Skeletal muscle satellite cell (primary cell): ENCODE measurements around the gene DERL3.

ENCODE experiments used
- H3K27me3 ChIP-seq: 2 replicates; pipeline ENCODE4 v1.7.0; 2013; ENCODE audit warnings: low read length; ENCODE audit not compliant: control insufficient read depth, insufficient read depth
- H3K36me3 ChIP-seq: 2 replicates; pipeline ENCODE4 v1.7.0; 2013; ENCODE audit warnings: mild to moderate bottlenecking, control low read depth, low read length; ENCODE audit not compliant: insufficient read depth
- H3K4me1 ChIP-seq: 2 replicates; pipeline ENCODE4 v1.7.0; 2013; ENCODE audit warnings: low read length; ENCODE audit not compliant: control insufficient read depth, insufficient read depth
- H3K4me2 ChIP-seq: 2 replicates; pipeline ENCODE4 v1.7.0; 2013; ENCODE audit warnings: mild to moderate bottlenecking, low read length
- H3K4me3 ChIP-seq: 2 replicates; pipeline ENCODE4 v1.7.0; 2013; ENCODE audit warnings: low read length
- H3K9ac ChIP-seq: 2 replicates; pipeline ENCODE4 v1.7.0; 2013; ENCODE audit warnings: mild to moderate bottlenecking, low read depth, low read length, moderate library complexity
- H3K9me3 ChIP-seq: replicated peaks from 2 replicates; pipeline ENCODE4 v1.7.0; 2013; ENCODE audit warnings: mild to moderate bottlenecking, control low read depth, low read length

Gene DERL3

GRCh38 chr22:23845265-23846080 is 6.7 kb upstream of the DERL3 start:
- no peaks in the 10 kb centered on the region for H3K27me3 ChIP-seq
- H3K9me3 ChIP-seq, result no peaks in the 10 kb centered on the region
- H3K4me1 ChIP-seq, result peaks cover 34% of the 10 kb centered on the region
- no peak overlapping the region for H3K4me3 ChIP-seq
- H3K36me3 ChIP-seq, result no peaks in the 10 kb centered on the region
- H3K4me2 ChIP-seq, result no peak overlapping the region
- peak overlapping the region; percentile 11 for H3K9ac ChIP-seq

- no peaks in the 10 kb centered on the region for H3K27me3 ChIP-seq
- H3K4me3 ChIP-seq, result no peak overlapping the region
- no peaks in the 10 kb centered on the region for H3K9me3 ChIP-seq
- H3K4me1 ChIP-seq, result peaks cover 35% of the 10 kb centered on the region
- H3K4me2 ChIP-seq, result no peak overlapping the region
- no peaks in the 10 kb centered on the region for H3K36me3 ChIP-seq
- no peak overlapping the region for H3K9ac ChIP-seq
Measured at GRCh38 chr22:23844739-23845202, 6.0 kb upstream of the DERL3 start.

DNA sequence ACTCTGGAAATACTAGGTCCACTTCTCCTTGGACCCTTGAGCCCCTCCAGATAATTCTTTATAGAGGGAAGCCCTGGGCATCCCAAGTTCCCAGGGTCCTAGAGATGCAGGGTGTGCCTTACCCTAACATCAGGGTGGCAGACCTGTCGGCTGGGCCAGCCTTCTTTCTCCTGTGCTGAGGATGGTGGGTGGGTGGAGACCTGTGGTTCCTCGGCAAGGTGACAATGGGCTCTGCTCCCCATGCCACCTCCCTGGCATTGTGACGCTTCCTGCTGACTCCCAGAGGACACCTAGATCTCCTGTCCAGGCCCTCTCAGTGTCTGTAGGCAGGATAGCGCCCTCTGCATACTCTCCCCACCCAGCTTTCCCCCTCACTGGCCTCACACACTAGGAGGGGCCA is 3.8 kb upstream of the DERL3 start:
- H3K9ac ChIP-seq, result no peak overlapping the region
- peaks cover 5% of the 10 kb centered on the region for H3K36me3 ChIP-seq
- H3K27me3 ChIP-seq, result no peaks in the 10 kb centered on the region
- H3K4me1 ChIP-seq, result peaks cover 41% of the 10 kb centered on the region
- no peaks in the 10 kb centered on the region for H3K9me3 ChIP-seq
- H3K4me2 ChIP-seq, result no peak overlapping the region
- H3K4me3 ChIP-seq, result no peak overlapping the region

DNA sequence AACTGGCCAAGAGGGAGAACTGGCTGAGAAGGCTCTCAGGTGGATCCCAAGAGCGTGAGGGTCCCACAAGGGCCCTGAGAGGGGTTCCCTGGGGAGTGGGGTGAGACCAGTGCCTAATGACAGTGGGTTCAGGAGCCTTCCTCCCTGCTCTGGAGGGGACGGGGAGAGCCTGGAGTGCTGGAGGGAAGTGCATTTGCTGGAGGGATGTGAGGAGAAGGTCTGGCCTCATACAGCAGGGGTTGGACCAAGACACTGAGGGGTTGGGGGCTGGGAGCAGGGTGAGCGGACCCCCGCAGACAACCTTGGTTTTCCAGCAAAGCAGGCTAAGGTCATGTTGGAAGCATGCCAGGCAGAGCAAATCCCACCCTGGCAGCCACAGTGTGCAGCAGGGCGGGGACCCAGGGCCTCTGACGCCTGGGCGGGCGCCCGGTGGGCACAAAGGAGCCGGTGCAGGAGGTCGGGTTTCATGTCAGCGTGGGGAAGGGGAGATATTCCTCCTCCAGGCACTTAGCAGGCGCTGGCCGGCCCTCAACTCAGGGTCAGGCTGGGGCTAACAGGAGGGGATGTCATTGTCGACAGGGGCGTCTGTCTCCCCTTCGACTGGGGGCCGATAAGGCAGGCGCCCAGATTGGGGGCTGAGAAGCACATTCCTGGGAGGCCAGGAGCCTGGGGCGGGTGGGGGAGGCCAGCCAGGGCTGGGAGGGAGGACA is 3.1 kb upstream of the DERL3 start:
- H3K9me3 ChIP-seq, result no peaks in the 10 kb centered on the region
- H3K36me3 ChIP-seq, result peaks cover 10% of the 10 kb centered on the region
- no peaks in the 10 kb centered on the region for H3K27me3 ChIP-seq
- H3K4me2 ChIP-seq, result no peak overlapping the region
- H3K4me1 ChIP-seq, result peaks cover 38% of the 10 kb centered on the region
- no peak overlapping the region for H3K9ac ChIP-seq
- H3K4me3 ChIP-seq, result no peak overlapping the region

- H3K9ac ChIP-seq, result no peak overlapping the region
- H3K4me3 ChIP-seq, result no peak overlapping the region
- H3K4me2 ChIP-seq, result no peak overlapping the region
- peaks cover 32% of the 10 kb centered on the region for H3K4me1 ChIP-seq
- no peaks in the 10 kb centered on the region for H3K9me3 ChIP-seq
- no peaks in the 10 kb centered on the region for H3K27me3 ChIP-seq
- peaks cover 13% of the 10 kb centered on the region for H3K36me3 ChIP-seq
Measured at GRCh38 chr22:23841292-23841691, 2.5 kb upstream of the DERL3 start.

GRCh38 chr22:23840026-23840425 is 1.2 kb upstream of the DERL3 start:
- no peak overlapping the region for H3K4me3 ChIP-seq
- peaks cover 23% of the 10 kb centered on the region for H3K4me1 ChIP-seq

DNA sequence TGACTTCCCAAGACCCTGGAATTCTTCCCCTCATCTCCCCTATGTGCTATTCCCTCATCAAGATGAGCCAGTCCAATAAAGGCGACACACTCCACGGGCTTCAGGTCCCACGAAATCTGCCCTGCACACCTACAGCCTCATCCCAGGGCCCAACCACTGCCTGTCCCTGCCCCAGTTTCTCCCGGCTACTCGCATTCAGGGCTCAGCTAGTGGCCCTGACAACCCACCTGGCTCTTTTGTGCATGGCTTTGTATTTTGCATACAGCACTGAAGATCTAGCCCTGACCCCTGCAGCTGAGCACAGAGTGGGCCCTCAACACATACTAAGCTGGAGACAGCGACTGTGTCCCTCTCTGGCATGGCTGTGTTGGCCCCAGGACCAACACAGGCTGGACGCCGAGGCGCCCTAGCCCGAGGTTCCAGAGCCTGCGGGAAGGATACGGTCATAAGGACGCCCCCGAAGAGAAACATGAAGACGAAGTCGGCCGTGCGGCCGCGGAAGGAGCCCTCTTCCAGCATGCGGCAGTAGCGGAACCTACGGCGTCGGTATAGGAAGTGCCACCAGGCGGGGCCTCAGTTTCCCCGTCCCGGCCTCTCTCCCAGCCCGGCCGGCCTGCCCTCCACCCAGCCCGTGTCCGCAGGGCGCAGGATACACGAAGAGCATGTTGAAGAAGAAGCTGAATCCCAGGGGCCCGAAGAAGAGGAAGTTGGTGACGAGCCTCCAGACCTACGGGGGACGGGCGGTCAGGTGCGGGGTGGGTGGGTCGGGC is 710 bp downstream of the DERL3 start:
- Histone ChIP-seq H3K36me3 (peaks cover 42% of the 10 kb centered on the region), H3K4me1 (peaks cover 15% of the 10 kb centered on the region), H3K27me3 (no peaks in the 10 kb centered on the region), H3K4me2 (peak overlapping the region; percentile 81), H3K4me3 (no peak overlapping the region), H3K9ac (no peak overlapping the region), H3K9me3 (no peaks in the 10 kb centered on the region)

More at GRCh38 chr22:23840026-23840425, 1.2 kb upstream of the DERL3 start:
- Histone ChIP-seq H3K4me2 (no peak overlapping the region), H3K27me3 (no peaks in the 10 kb centered on the region), H3K9ac (no peak overlapping the region), H3K36me3 (peaks cover 25% of the 10 kb centered on the region), H3K9me3 (no peaks in the 10 kb centered on the region)

DNA sequence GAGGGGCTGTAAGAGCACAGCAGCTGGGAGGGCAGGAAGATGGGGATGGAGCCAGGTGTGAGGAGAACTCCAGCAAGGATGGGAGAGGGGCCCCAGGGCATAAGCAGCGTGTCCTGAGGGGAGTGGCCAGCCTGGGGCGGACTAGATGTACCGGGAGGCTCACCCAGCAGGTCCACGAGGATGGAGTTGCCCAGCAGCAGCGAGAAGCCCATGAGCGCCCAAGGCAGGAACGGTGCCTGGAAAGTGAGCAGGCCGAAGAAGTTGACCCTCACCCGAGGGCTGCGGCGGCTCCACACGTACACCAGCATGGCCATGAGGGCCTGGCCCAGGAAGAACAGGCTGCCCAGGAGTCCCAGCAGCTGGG is 1.3 kb downstream of the DERL3 start:
- no peak overlapping the region for H3K4me2 ChIP-seq
- H3K36me3 ChIP-seq, result peaks cover 48% of the 10 kb centered on the region
- H3K4me1 ChIP-seq, result peaks cover 15% of the 10 kb centered on the region
- no peaks in the 10 kb centered on the region for H3K9me3 ChIP-seq
- H3K27me3 ChIP-seq, result no peaks in the 10 kb centered on the region
- H3K4me3 ChIP-seq, result no peak overlapping the region
- no peak overlapping the region for H3K9ac ChIP-seq

DNA sequence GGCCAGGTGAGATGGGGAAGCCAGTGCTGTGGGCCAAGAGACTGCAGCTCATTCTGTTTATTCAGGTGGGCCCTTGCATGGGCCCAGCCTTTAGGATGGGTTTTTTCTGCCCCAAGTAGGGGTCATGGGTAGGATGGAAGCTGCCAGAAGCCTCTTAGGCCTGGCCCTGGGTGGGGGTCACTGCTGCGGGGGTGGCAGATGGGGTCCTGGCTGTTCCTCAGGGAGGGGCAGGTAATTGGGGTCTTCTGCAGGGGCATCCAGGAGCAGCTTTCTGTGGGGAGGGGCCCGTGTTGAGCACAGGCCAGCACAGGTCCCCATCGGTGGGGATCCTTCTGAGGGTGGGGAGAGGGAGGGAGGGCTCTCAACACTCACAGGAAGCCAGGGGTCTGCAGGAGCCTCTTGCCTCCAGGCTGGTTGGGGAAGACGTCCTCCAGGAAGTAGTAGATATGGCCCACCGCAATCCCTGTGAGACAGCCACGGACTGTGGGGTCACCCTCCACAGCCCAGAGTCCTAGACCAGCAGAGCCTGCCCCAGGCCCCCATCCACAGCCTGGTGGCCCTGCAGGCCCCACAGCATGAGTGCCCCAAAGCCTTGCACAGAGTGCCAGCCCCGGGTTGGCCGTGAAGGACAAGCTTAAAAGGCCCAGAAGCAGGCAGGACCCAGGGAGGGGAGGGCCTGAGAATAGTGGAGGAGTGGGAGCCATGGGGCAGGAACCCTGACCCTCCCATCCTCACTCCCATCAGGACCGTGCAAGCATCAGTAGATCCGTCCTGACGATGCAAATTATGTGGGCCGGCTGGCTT is 1.9 kb downstream of the DERL3 start:
- Histone ChIP-seq H3K36me3 (peaks cover 48% of the 10 kb centered on the region), H3K4me1 (peaks cover 15% of the 10 kb centered on the region), H3K9ac (no peak overlapping the region), H3K27me3 (no peaks in the 10 kb centered on the region), H3K9me3 (no peaks in the 10 kb centered on the region), H3K4me3 (no peak overlapping the region), H3K4me2 (no peak overlapping the region)

DNA sequence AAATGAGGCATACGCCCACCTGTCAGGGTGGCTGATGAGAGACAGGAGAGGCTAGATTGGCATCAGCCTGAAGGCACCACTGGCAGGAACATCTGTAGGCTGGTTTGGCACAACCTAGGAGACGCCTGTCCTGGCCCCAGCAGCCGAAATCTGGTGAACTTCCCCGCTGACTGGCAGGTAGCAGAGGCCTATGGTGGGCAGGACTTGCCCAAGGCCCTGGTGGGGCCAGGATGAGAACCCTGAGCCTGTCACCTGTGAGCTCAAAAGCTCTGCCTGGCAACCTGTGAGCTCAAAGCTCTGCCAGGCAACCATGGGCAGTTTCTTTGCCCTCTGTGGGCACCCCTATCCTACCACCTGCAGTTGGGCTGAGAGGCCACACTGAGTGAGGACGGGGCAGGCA is 2.5 kb downstream of the DERL3 start:
- Histone ChIP-seq H3K4me3 (no peak overlapping the region), H3K4me1 (peaks cover 15% of the 10 kb centered on the region), H3K4me2 (no peak overlapping the region), H3K9me3 (no peaks in the 10 kb centered on the region), H3K36me3 (peaks cover 50% of the 10 kb centered on the region), H3K9ac (no peak overlapping the region), H3K27me3 (no peaks in the 10 kb centered on the region)
